GM15510 (cell line): ENCODE results near the gene CCDC186.

Experiments
- POLR2A ChIP-seq: IDR thresholded peaks from 3 replicates; pipeline ENCODE4 v1.6.1; 2011; ENCODE audit warnings: borderline replicate concordance; ENCODE audit not compliant: insufficient read length; ENCODE audit errors: extremely low read depth

The CCDC186 gene

GRCh38 chr10:114100848-114101741 lies 72.9 kb downstream of the CCDC186 start:
- no peak for TF ChIP-seq POLR2A

- no peak for TF ChIP-seq POLR2A
Measured at GRCh38 chr10:114096864-114097263, 77.1 kb downstream of the CCDC186 start.

DNA sequence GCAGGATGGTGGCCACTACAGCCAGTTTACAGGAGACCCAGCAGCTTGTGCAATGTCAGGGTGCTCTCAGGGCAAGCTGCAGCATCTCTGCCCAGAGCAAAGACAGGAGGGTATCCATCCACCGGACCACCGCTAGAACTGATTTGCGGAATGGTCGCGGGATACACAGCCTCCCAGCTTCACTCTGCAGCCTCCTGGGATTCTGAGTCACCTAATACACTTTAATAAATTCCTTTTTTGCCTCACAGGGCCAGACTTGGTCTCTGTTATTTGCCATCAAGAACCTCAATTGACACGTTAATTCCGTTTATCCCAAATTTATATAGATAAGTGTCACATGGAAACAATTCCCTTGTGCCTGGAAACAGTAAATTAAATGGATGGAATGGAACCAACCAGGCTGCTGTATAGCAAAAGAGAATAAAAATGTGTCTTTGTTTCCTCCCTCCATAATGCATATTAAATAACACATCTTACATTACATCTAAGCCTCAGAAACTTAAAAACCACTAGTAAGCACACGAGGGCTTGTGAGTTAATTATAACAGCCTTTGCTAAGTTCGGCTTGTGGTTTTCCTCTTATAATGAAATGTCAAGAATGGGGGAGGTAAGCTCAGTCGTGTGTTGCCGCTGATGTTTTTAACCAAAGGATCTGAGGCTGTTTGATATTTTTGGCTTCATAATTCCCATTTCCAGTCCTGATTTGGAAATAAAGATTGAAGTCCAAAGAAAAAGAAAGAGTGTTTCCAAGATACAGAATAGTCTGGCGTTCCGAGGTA lies 78.3 kb downstream of the CCDC186 start:
- no peak for TF ChIP-seq POLR2A

DNA sequence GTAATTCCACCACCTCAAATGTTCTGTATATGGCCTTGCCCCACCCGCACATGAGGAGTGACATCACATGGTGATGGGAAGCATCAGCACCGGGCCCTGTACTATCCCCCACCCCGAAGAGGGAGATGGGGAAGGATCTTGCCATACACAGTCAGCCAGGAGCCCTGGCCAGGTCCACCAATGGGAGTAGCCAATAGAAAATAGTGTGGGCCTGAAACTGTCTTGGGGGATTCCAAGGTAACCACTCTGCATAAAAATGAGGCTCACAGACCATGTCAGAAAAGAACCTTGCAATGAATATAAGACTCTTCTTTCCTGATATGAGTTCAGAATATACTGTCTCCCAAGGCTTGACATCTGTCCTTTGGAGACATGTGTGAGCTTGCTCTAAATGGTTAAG lies 79.2 kb downstream of the CCDC186 start:
- TF ChIP-seq POLR2A, result no peak

DNA sequence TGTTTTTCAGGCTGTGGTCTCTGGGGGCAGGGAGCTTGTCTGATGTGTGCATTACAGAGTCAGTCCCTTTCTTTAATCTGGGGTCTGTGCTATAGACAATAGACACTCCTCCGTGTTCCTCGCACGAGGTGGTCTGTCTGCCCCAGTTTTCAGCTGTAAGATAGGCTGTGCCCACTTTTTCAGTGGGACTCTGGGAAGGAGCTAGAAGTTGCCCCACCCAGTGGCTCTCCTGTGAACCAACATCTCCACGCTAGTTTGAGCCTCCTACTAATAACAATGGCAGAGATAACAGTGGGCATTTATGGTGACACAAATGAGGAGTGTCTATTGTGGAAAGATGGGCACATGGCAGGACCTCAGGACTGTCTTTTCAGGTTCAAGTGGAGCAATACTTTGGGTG lies 86.3 kb downstream of the CCDC186 start:
- no peak for TF ChIP-seq POLR2A

DNA sequence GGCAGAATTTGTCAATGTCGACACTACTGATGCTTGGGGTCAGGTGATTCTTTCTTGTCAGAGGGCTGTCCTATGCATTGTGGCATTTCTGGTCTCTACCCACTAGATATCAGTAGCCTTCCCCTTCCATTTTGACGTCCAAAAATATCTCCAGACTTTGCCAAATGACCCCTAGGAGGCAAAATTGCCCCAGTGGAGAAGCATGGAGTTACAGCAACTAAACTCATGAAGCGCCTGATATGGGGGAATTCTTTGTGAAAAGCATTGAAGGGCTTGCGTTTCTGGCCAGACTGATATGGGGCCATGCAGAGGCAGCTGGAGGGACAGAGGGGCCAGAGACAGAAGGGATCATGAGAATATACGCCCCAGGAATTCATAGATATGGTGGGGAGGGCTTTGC lies 86.7 kb downstream of the CCDC186 start:
- no peak for TF ChIP-seq POLR2A

DNA sequence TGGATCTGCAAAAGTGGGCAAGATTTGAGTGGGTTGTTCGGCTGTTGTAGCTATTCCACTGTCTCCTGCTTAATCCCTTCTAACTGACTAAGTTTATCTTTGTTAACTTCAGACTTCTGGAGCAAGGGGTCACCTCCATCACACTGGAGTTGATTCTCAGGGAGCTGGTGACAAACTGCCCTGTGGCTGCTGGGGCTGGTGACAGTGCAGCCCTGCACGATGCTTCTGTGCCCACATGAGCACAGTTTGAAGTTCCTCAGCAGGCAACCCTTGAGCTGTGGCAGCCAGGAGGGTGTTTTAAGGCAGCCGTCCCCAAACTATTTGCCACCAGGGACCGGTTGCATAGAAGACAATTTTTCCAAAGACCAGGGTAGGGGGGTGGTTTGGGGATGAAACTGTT lies 89.8 kb downstream of the CCDC186 start:
- TF ChIP-seq POLR2A, result no peak

DNA sequence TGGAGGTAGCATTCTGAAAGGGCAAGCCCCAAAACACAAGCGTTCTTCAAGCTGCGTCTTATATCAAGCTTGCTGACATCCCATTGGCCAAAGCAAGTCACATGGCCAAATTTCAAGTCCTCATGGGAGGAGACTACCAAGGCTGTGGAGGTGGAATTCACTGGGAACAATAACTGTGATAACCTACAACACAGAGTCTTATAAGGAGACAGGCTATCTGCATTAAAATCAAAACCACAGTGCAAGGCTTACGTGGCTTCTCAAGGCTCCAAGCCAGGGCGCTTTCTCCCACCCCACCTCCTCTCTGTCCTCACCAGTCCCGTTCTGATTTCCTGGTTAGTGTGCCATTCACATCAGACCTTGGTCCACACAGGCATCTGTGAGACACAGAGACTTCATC lies 91.0 kb downstream of the CCDC186 start:
- TF ChIP-seq POLR2A, result no peak

- no peak for TF ChIP-seq POLR2A
Measured at GRCh38 chr10:114081911-114082583, 92.0 kb downstream of the CCDC186 start.

DNA sequence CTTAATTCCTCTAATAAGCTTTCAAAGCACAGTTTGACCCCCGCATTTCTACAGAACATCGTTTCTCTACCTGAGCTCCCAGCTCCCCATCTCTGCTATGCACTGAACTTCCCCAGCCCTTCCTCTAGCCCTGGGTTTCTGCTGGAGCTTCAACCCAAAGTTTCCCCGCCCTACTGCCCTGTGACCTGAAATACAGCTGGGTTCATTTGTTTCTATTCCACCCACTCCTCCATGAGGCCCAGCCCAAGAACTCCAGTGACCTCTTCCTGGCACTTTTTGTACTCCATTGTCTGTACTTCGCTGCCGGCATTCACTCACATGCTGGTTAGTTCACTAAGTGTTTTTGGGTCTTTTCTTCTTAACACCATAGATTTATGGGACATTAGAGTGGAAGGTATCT lies 94.6 kb downstream of the CCDC186 start:
- no peak for TF ChIP-seq POLR2A

- no peak for TF ChIP-seq POLR2A
Measured at GRCh38 chr10:114078346-114078745, 95.7 kb downstream of the CCDC186 start.

DNA sequence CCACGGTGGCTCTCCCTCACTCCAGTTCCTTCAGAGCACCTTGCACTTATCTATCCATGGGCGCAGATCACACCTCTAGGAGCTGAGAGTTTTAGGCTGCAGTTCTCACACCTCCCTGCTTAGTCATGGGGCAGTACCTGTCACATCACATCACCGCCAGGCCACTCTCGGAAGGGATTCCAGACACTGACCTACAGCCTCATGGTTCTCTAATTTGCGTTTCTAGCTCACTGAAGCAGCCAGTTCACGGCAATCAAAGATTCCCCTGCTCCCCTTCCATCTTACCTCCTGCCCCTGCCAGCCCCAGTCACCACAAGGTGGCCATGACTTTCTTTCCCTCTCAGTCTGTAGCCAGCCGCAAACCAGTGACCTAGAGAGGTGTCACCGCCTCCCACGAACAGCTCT lies 96.2 kb downstream of the CCDC186 start:
- no peak for TF ChIP-seq POLR2A

DNA sequence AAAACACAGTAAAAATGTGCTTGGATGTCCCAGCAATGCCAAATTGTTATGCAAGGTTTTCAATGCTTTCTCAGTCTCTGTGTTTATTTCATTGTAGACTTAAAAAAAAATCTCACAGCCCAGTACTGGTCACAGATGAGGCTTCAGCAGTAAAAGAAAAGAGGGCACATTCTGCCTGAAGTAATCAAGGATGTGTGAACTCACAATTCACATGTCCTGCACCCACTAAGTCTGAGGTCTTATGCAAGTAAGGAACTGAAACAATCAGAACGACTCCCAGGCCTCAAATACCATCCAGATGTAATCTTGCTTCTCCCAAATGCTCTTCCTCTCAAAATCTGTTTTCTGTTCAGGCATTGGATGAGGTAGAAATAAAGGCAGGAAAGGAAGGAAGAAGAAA lies 96.7 kb downstream of the CCDC186 start:
- TF ChIP-seq POLR2A, result no peak

GRCh38 chr10:114075093-114075492 lies 98.9 kb downstream of the CCDC186 start:
- TF ChIP-seq POLR2A, result no peak

- TF ChIP-seq POLR2A, result no peak
Measured at GRCh38 chr10:114073395-114074186, 100.4 kb downstream of the CCDC186 start.

DNA sequence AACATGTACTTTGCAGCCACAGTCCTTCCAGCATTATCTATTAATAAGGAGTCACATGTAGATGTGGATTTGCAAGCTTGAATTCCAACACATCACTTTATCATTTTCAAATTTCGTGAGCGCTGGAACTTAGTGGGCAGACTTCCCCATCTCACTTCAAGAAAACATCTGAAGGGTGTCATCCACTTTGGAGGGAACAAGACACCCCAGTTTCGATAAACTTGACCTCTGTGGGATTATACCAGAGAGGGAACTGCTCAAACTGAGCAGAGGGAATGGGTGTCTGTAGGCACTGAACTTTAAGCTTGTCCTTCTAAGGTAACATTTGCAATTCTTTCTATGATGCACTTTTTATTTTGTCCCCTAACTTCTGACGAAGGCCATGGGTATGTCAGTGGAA lies 102.8 kb downstream of the CCDC186 start:
- no peak for TF ChIP-seq POLR2A
